Right atrium auricular region (tissue), 2 donors: ENCODE results near the gene EDDM13. TPM values are rescaled to one million over a fixed set of nuclear protein-coding genes. Genes with fewer than 3 reads are reported as not detected.
A peak's percentile ranks its signal among the peaks of the same experiment; 100 is the strongest.

ENCODE experiments used
- DNase-seq: peaks from one replicate; pipeline ENCODE4 v3.0.0-alpha.2; 2019; ENCODE audit warnings: low spot score
- H3K27ac ChIP-seq, 2 donors: fragments of 200-600 bp; sonication (generic); 1 replicate in 1 of 2; 2 replicates in 1 of 2; pipeline ENCODE4 v1.5.1; 2016 to 2019
- H3K27me3 ChIP-seq, 2 donors: fragments of 200-600 bp; sonication (generic); one replicate each; pipeline versions ENCODE4 v1.5.1 to v1.6.0; 2017 to 2019
- H3K36me3 ChIP-seq: fragments of 200-600 bp; sonication (generic); one replicate; pipeline ENCODE4 v1.5.1; 2016
- H3K4me1 ChIP-seq, 2 donors: fragments of 200-600 bp; sonication (generic); one replicate each; pipeline versions ENCODE4 v1.5.1 to v1.6.0; 2017 to 2019
- H3K4me3 ChIP-seq, 2 donors: fragments of 200-600 bp; sonication (generic); 1 replicate in 1 of 2; 2 replicates in 1 of 2; pipeline ENCODE4 v1.5.1; 2017 to 2019; ENCODE audit warnings: mild to moderate bottlenecking in 1 of 2, moderate library complexity in 1 of 2
- H3K9me3 ChIP-seq, 2 donors: fragments of 200-600 bp; sonication (generic); one replicate each; pipeline ENCODE4 v1.5.1; 2019
- total RNA-seq, 2 donors: library from RNA; depleted of rRNA; stranded (reverse); fragments of >200 nt; gene quantifications; one replicate each; pipeline ENCODE4 v1.1.0, GENCODE V29; 2016
- TF ChIP-seq, protein P1 (sequence below), 2 donors: fragments of 200-600 bp; sonication (generic); IDR thresholded peaks; one replicate each; pipeline ENCODE4 v1.5.1; 2019; ENCODE audit warnings: antibody characterized with exemption in 2 of 2

EDDM13 gene
- total RNA-seq, 2 donors from 2014 or later = not detected

DNA sequence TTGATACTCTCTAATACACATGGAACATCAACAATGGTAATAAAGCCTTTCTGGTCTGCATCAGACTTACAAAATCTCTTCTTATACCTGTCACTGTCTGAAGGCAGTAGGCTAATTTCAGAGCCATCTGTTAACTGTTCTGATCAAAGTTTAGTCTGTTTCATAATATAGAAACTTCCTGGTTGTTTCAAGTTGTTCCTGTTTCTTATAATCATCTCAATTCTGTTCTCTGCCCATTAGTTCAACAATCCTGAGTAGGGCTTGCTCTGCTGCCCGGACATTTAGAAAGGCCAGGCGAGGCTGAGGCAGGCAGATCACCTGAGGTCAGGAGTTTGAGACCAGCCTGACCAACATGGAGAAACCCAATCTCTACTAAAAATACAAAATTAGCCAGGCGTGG lies 47.4 kb downstream of the EDDM13 start:
- DNase-seq = no peak
- Histone ChIP-seq H3K36me3 (no peaks in the 10 kb centered on the region), H3K27ac (no peak overlapping the region), H3K27me3 (no peaks in the 10 kb centered on the region), H3K4me3 (no peak overlapping the region), H3K4me1 (peaks cover 0 to 19% of the 10 kb centered on the region in 2 donors), H3K9me3 (no peaks in the 10 kb centered on the region)
- TF ChIP-seq, protein P1, sequence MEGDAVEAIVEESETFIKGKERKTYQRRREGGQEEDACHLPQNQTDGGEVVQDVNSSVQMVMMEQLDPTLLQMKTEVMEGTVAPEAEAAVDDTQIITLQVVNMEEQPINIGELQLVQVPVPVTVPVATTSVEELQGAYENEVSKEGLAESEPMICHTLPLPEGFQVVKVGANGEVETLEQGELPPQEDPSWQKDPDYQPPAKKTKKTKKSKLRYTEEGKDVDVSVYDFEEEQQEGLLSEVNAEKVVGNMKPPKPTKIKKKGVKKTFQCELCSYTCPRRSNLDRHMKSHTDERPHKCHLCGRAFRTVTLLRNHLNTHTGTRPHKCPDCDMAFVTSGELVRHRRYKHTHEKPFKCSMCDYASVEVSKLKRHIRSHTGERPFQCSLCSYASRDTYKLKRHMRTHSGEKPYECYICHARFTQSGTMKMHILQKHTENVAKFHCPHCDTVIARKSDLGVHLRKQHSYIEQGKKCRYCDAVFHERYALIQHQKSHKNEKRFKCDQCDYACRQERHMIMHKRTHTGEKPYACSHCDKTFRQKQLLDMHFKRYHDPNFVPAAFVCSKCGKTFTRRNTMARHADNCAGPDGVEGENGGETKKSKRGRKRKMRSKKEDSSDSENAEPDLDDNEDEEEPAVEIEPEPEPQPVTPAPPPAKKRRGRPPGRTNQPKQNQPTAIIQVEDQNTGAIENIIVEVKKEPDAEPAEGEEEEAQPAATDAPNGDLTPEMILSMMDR (IDR thresholded peaks at IDR 0.05) = no peak

- no peak for DNase-seq
- Histone ChIP-seq H3K36me3 (no peaks in the 10 kb centered on the region), H3K4me3 (no peak overlapping the region), H3K27ac (peak overlapping the region; percentile 56 to 78), H3K4me1 (peaks cover 0 to 12% of the 10 kb centered on the region in 2 donors), H3K9me3 (no peaks in the 10 kb centered on the region), H3K27me3 (no peaks in the 10 kb centered on the region)
- TF ChIP-seq, protein P1 (IDR thresholded peaks at IDR 0.05) = no peak
Measured at GRCh38 chr19:56321254-56321988, 48.9 kb downstream of the EDDM13 start.

GRCh38 chr19:56321989-56322440 lies 49.5 kb downstream of the EDDM13 start:
- H3K27ac ChIP-seq = peak overlapping the region; percentile 56 to 78
- TF ChIP-seq, protein P1 (IDR thresholded peaks at IDR 0.05) = no peak
- DNase-seq = no peak
- no peaks in the 10 kb centered on the region for H3K27me3 ChIP-seq
- no peak overlapping the region for H3K4me3 ChIP-seq
- H3K9me3 ChIP-seq = no peaks in the 10 kb centered on the region
- no peaks in the 10 kb centered on the region for H3K36me3 ChIP-seq
- H3K4me1 ChIP-seq = peaks cover 0 to 12% of the 10 kb centered on the region in 2 donors

GRCh38 chr19:56324436-56324835 lies 51.9 kb downstream of the EDDM13 start:
- Histone ChIP-seq H3K36me3 (no peaks in the 10 kb centered on the region), H3K27ac (peak overlapping the region in 1 of 2 donors; percentile 51), H3K27me3 (no peaks in the 10 kb centered on the region), H3K9me3 (no peaks in the 10 kb centered on the region), H3K4me1 (peaks cover 0 to 12% of the 10 kb centered on the region in 2 donors), H3K4me3 (no peak overlapping the region)
- TF ChIP-seq, protein P1 (IDR thresholded peaks at IDR 0.05) = no peak
- no peak for DNase-seq

DNA sequence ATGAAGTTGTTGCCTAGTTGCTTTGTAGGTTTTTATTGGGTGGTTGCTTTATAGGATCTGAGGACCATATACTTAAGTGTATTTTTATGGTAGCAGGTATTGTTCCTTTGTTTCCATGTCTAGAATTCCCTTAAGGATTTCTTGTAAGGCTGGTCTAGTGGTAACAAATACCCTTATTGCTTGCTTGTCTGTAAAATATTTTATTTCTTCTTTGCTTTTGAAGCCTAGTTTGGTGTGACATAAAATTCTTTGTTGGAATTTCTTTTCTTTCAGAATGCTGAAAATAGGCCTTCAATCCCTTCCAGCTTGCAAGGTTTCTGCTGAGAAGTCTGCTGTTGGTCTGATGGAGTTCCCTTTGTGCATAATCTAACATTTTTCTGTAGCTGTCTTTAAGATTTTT lies 60.1 kb downstream of the EDDM13 start:
- no peak for DNase-seq
- no peak overlapping the region for H3K4me3 ChIP-seq
- H3K36me3 ChIP-seq = no peaks in the 10 kb centered on the region
- TF ChIP-seq, protein P1 (IDR thresholded peaks at IDR 0.05) = no peak
- peaks cover 0 to 17% of the 10 kb centered on the region in 2 donors for H3K9me3 ChIP-seq
- no peaks in the 10 kb centered on the region for H3K27me3 ChIP-seq
- no peaks in the 10 kb centered on the region for H3K4me1 ChIP-seq
- no peak overlapping the region for H3K27ac ChIP-seq
